ENCODE measurements around the gene PTH.

GRCh38 chr11:13461291-13461690 is 34.5 kb downstream of the PTH start:
- TF ChIP-seq CTCF (IDR thresholded peaks at IDR 0.05) = no peak
- no peak for TF ChIP-seq POLR2A (IDR thresholded peaks at IDR 0.05)
